ENCODE results near the gene ALOX5AP. TPM values are rescaled to one million over a fixed set of nuclear protein-coding genes. Genes with fewer than 3 reads are reported as not detected.

Gene ALOX5AP
- total and polyA plus RNA-seq, 2 donors (not counting 1 experiment from before 2014, with no cell fraction given): 0.17 to 0.25 TPM

- H3K4me1 ChIP-seq (ENCODE audit: control insufficient read depth, extremely low read depth, insufficient read depth, low read length): peaks cover 14% of the 10 kb centered on the region
- H3K4me3 ChIP-seq (replicated peaks in 1 of 4; ENCODE audit: control extremely low read depth in 1 of 4, insufficient read depth in 1 of 4, low read depth in 3 of 4, low read length in 4 of 4): no peak overlapping the region
- no peaks in the 10 kb centered on the region for H3K36me3 ChIP-seq (ENCODE audit: control insufficient read depth, insufficient read depth, low read length)
- TF ChIP-seq CTCF (conservative IDR thresholded peaks at IDR 0.05 in 1 of 2, IDR thresholded peaks at IDR 0.05 in 1 of 2; ENCODE audit: low read depth in 1 of 2, low read length in 2 of 2) (no peak), EZH2 (IDR thresholded peaks at IDR 0.05; ENCODE audit: low read length, missing control alignments) (no peak)
- H4K20me1 ChIP-seq (ENCODE audit: control insufficient read depth, extremely low read depth, insufficient read depth, low read length): no peaks in the 10 kb centered on the region
- peak overlapping the region; percentile 65 for H3K27ac ChIP-seq (ENCODE audit: insufficient read depth, low read length)
- no peaks in the 10 kb centered on the region for H3K79me2 ChIP-seq (ENCODE audit: control insufficient read depth, insufficient read depth, low read length)
- peak overlapping the region; percentile 91 for H3K4me2 ChIP-seq (ENCODE audit: extremely low read depth, insufficient read depth, low read length)
- H3K27me3 ChIP-seq (ENCODE audit: control insufficient read depth, insufficient read depth, low read length): no peaks in the 10 kb centered on the region
- DNase-seq (ENCODE audit: low read depth in 2 of 2): no peak
- no peaks in the 10 kb centered on the region for H3K9me3 ChIP-seq (ENCODE audit: control insufficient read depth, insufficient read depth, low read depth, low read length)
- no peak overlapping the region for H2AFZ ChIP-seq (ENCODE audit: low read length)
- H3K9ac ChIP-seq (ENCODE audit: insufficient read depth, low read length): no peak overlapping the region
Measured at GRCh38 chr13:30698488-30699005, 36.8 kb upstream of the ALOX5AP start.

- H3K27me3 ChIP-seq (ENCODE audit: control insufficient read depth, insufficient read depth, low read length): no peaks in the 10 kb centered on the region
- no peak for TF ChIP-seq CTCF (conservative IDR thresholded peaks at IDR 0.05 in 1 of 2, IDR thresholded peaks at IDR 0.05 in 1 of 2; ENCODE audit: low read depth in 1 of 2, low read length in 2 of 2)
- TF ChIP-seq EZH2 (IDR thresholded peaks at IDR 0.05; ENCODE audit: low read length, missing control alignments): no peak
- DNase-seq (ENCODE audit: low read depth in 2 of 2): no peak
- H3K36me3 ChIP-seq (ENCODE audit: control insufficient read depth, insufficient read depth, low read length): no peaks in the 10 kb centered on the region
- no peak overlapping the region for H3K27ac ChIP-seq (ENCODE audit: insufficient read depth, low read length)
- H3K4me3 ChIP-seq (replicated peaks in 1 of 4; ENCODE audit: control extremely low read depth in 1 of 4, insufficient read depth in 1 of 4, low read depth in 3 of 4, low read length in 4 of 4): no peak overlapping the region
- no peaks in the 10 kb centered on the region for H4K20me1 ChIP-seq (ENCODE audit: control insufficient read depth, extremely low read depth, insufficient read depth, low read length)
- H3K4me2 ChIP-seq (ENCODE audit: extremely low read depth, insufficient read depth, low read length): no peak overlapping the region
- no peak overlapping the region for H2AFZ ChIP-seq (ENCODE audit: low read length)
- H3K9me3 ChIP-seq (ENCODE audit: control insufficient read depth, insufficient read depth, low read depth, low read length): no peaks in the 10 kb centered on the region
- H3K4me1 ChIP-seq (ENCODE audit: control insufficient read depth, extremely low read depth, insufficient read depth, low read length): peaks cover 14% of the 10 kb centered on the region
- no peak overlapping the region for H3K9ac ChIP-seq (ENCODE audit: insufficient read depth, low read length)
- H3K79me2 ChIP-seq (ENCODE audit: control insufficient read depth, insufficient read depth, low read length): no peaks in the 10 kb centered on the region
Measured at GRCh38 chr13:30700364-30700763, 35.0 kb upstream of the ALOX5AP start.

- H3K79me2 ChIP-seq (ENCODE audit: control insufficient read depth, insufficient read depth, low read length): no peaks in the 10 kb centered on the region
- H3K4me3 ChIP-seq (replicated peaks in 1 of 4; ENCODE audit: control extremely low read depth in 1 of 4, insufficient read depth in 1 of 4, low read depth in 3 of 4, low read length in 4 of 4): no peak overlapping the region
- H2AFZ ChIP-seq (ENCODE audit: low read length): no peak overlapping the region
- H3K4me1 ChIP-seq (ENCODE audit: control insufficient read depth, extremely low read depth, insufficient read depth, low read length): peaks cover 8% of the 10 kb centered on the region
- H3K27me3 ChIP-seq (ENCODE audit: control insufficient read depth, insufficient read depth, low read length): no peaks in the 10 kb centered on the region
- H3K27ac ChIP-seq (ENCODE audit: insufficient read depth, low read length): no peak overlapping the region
- H3K9ac ChIP-seq (ENCODE audit: insufficient read depth, low read length): no peak overlapping the region
- H3K4me2 ChIP-seq (ENCODE audit: extremely low read depth, insufficient read depth, low read length): no peak overlapping the region
- no peaks in the 10 kb centered on the region for H3K36me3 ChIP-seq (ENCODE audit: control insufficient read depth, insufficient read depth, low read length)
- no peak for TF ChIP-seq CTCF (conservative IDR thresholded peaks at IDR 0.05 in 1 of 2, IDR thresholded peaks at IDR 0.05 in 1 of 2; ENCODE audit: low read depth in 1 of 2, low read length in 2 of 2)
- no peak for TF ChIP-seq EZH2 (IDR thresholded peaks at IDR 0.05; ENCODE audit: low read length, missing control alignments)
- no peaks in the 10 kb centered on the region for H3K9me3 ChIP-seq (ENCODE audit: control insufficient read depth, insufficient read depth, low read depth, low read length)
- H4K20me1 ChIP-seq (ENCODE audit: control insufficient read depth, extremely low read depth, insufficient read depth, low read length): no peaks in the 10 kb centered on the region
- no peak for DNase-seq (ENCODE audit: low read depth in 2 of 2)
Measured at GRCh38 chr13:30702006-30702405, 33.3 kb upstream of the ALOX5AP start.

All from fibroblast of lung (primary cell).